Trophoblast cell (in vitro differentiated cells and primary cell): ENCODE data around the gene AUTS2.

Experiments used
- DNase-seq, 2 donors: peaks; one replicate each; pipeline ENCODE4 v3.0.0-alpha.2; 2016
- H2AFZ ChIP-seq: 2 replicates; pipeline ENCODE4 v1.6.1; 2013; ENCODE audit warnings: low read length, moderate library complexity, mild to moderate bottlenecking; ENCODE audit not compliant: insufficient read depth, poor library complexity
- H2AK5ac ChIP-seq: 2 replicates; pipeline ENCODE4 v1.6.1; 2013; ENCODE audit warnings: mild to moderate bottlenecking, low read length
- H2BK120ac ChIP-seq: 2 replicates; pipeline ENCODE4 v1.6.1; 2013; ENCODE audit warnings: low read length, mild to moderate bottlenecking, moderate library complexity; ENCODE audit not compliant: insufficient read depth, poor library complexity
- H2BK12ac ChIP-seq: 2 replicates; pipeline ENCODE4 v1.6.1; 2013; ENCODE audit warnings: mild to moderate bottlenecking, low read length, moderate library complexity
- H2BK5ac ChIP-seq: 2 replicates; pipeline ENCODE4 v1.6.1; 2013; ENCODE audit warnings: low read length, low read depth, moderate library complexity, mild to moderate bottlenecking; ENCODE audit not compliant: poor library complexity
- H3K14ac ChIP-seq: 2 replicates; pipeline ENCODE4 v1.6.1; 2013; ENCODE audit warnings: mild to moderate bottlenecking, low read length
- H3K18ac ChIP-seq: 2 replicates; pipeline ENCODE4 v1.6.1; 2013; ENCODE audit warnings: mild to moderate bottlenecking, low read length
- H3K23ac ChIP-seq: 2 replicates; pipeline ENCODE4 v1.6.1; 2013; ENCODE audit warnings: low read length
- H3K27ac ChIP-seq: 2 replicates; pipeline ENCODE4 v1.5.1; 2013; ENCODE audit warnings: low read depth, mild to moderate bottlenecking, inconsistent platforms, low read length, moderate library complexity
- H3K27me3 ChIP-seq: 2 replicates; pipeline ENCODE4 v1.6.1; 2013; ENCODE audit warnings: inconsistent platforms, mild to moderate bottlenecking, low read length, moderate library complexity; ENCODE audit not compliant: insufficient read depth
- H3K36me3 ChIP-seq, 2 experiments: 1 replicate in 1 of 2; 2 replicates in 1 of 2; pipeline ENCODE4 v1.6.1; 2013; ENCODE audit warnings: low read length in 2 of 2, mild to moderate bottlenecking in 2 of 2, moderate library complexity in 1 of 2; ENCODE audit not compliant: insufficient read depth in 2 of 2, control insufficient read depth in 1 of 2
- H3K4ac ChIP-seq: 2 replicates; pipeline ENCODE4 v1.6.1; 2013; ENCODE audit warnings: low read depth, mild to moderate bottlenecking, low read length, moderate library complexity
- H3K4me1 ChIP-seq, 2 experiments: 1 replicate in 1 of 2; 2 replicates in 1 of 2; pipeline ENCODE4 v1.6.1; 2013; ENCODE audit warnings: low read length in 2 of 2, mild to moderate bottlenecking in 2 of 2, moderate library complexity in 1 of 2; ENCODE audit not compliant: insufficient read depth in 2 of 2, control insufficient read depth in 1 of 2
- H3K4me2 ChIP-seq: 2 replicates; pipeline ENCODE4 v1.6.1; 2013; ENCODE audit warnings: inconsistent platforms, mild to moderate bottlenecking, low read length, moderate library complexity
- H3K4me3 ChIP-seq: 2 replicates; pipeline ENCODE4 v1.5.1; 2013; ENCODE audit warnings: mild to moderate bottlenecking, low read depth, low read length, inconsistent platforms
- H3K79me1 ChIP-seq: one replicate; pipeline ENCODE4 v1.6.1; 2013; ENCODE audit warnings: low read length
- H3K79me2 ChIP-seq: 2 replicates; pipeline ENCODE4 v1.6.1; 2013; ENCODE audit warnings: low read length, mild to moderate bottlenecking; ENCODE audit not compliant: control insufficient read depth, insufficient read depth, poor library complexity
- H3K9ac ChIP-seq: 2 replicates; pipeline ENCODE4 v1.6.1; 2013; ENCODE audit warnings: mild to moderate bottlenecking, low read length
- H3K9me3 ChIP-seq: 2 replicates; pipeline ENCODE4 v1.6.1; 2013; ENCODE audit warnings: low read depth, mild to moderate bottlenecking, control low read depth, inconsistent platforms, low read length; ENCODE audit not compliant: insufficient read depth
- H4K12ac ChIP-seq: 2 replicates; pipeline ENCODE4 v1.6.1; 2013; ENCODE audit warnings: low read depth, mild to moderate bottlenecking, low read length, moderate library complexity
- H4K8ac ChIP-seq: 2 replicates; pipeline ENCODE4 v1.6.1; 2013; ENCODE audit warnings: low read depth, mild to moderate bottlenecking, low read length, moderate library complexity
- H4K91ac ChIP-seq: one replicate; pipeline ENCODE4 v1.6.1; 2013; ENCODE audit warnings: low read depth, mild to moderate bottlenecking, low read length, moderate library complexity
- WGBS: extraction: QIAGEN DNeasy Blood & Tissue Kit; methylation state at CpG from one replicate; pipeline ENCODE4 v1.1.7; 2013; ENCODE audit warnings: missing lambda C conversion rate; ENCODE audit not compliant: insufficient read length, insufficient coverage; ENCODE audit errors: extremely low coverage; 5-methylcytosine and 5-hydroxymethylcytosine counted together

AUTS2 gene

DNA sequence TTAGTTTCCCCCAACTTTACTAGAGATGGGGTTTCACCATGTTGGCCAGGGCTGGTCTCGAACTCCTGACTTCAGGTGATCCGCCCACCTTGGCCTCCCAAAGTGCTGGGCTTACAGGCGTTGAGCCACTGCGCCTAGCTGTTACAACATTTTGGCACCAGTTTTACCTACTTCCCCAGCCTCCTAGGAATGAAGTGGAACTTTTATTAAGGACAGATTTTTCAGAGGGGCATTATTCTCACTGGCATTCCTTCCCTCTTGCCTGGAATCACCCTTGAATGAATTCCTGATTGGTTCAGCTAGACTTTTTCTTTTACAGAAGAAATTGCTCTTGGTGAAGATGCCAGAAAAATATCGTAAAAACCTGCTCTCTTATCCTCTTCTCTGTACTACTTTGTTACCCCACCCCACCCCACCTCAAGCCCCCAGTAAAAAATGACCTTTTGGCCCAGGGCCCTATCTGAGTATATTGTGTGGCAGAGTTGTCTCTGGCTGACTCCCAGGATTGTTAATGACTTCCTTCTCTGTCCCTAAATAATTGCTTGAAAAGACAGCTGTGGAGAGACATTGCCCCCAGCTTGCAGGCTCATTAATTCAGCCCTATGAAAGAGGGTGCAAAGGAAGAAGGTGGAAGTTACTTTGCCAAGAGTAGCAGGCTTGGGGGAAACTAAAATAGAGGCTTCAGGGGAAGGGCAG, 189.6 kb downstream of the AUTS2 start:
- H3K79me1 ChIP-seq = no peaks in the 10 kb centered on the region
- H2BK120ac ChIP-seq = no peak overlapping the region
- no peak overlapping the region for H4K8ac ChIP-seq
- H3K23ac ChIP-seq = no peak overlapping the region
- no peak overlapping the region for H4K91ac ChIP-seq
- H3K4me3 ChIP-seq = no peak overlapping the region
- no peaks in the 10 kb centered on the region for H3K36me3 ChIP-seq
- no peak for DNase-seq
- no peaks in the 10 kb centered on the region for H3K27me3 ChIP-seq
- no peak overlapping the region for H2AK5ac ChIP-seq
- no peak overlapping the region for H3K27ac ChIP-seq
- no peak overlapping the region for H2BK12ac ChIP-seq
- H2AFZ ChIP-seq = no peak overlapping the region
- H3K18ac ChIP-seq = no peak overlapping the region
- H3K4me1 ChIP-seq = peaks cover 3 to 6% of the 10 kb centered on the region in 2 experiments
- no peaks in the 10 kb centered on the region for H3K9me3 ChIP-seq
- no peak overlapping the region for H3K14ac ChIP-seq
- H3K4me2 ChIP-seq = no peak overlapping the region
- no peak overlapping the region for H2BK5ac ChIP-seq
- no CpG with 5 or more reads among the region's 5 CpGs for WGBS
- H4K12ac ChIP-seq = no peak overlapping the region
- H3K79me2 ChIP-seq = no peaks in the 10 kb centered on the region
- H3K4ac ChIP-seq = no peak overlapping the region
- no peak overlapping the region for H3K9ac ChIP-seq

DNA sequence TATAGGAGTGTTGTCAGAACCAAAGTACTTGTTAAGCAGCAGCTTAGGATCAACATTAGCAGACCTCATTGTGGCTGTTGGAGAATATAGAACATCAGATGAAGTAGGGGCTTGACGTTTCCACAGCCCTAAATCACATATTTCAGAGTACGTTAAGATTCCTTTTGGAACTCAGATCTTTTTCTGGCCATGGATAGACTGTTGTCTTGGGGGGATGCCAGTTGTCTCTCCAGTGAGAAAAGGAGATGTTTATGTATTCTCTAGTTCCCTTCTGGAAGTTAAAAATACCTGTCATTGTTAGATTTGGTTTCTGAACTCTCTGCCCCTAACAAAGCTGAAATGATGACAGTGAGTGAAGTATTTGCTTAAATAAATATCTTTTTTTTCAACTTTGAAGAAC, 191.3 kb downstream of the AUTS2 start:
- Histone ChIP-seq H3K79me2 (no peaks in the 10 kb centered on the region), H3K79me1 (no peaks in the 10 kb centered on the region), H3K36me3 (no peaks in the 10 kb centered on the region), H3K27me3 (no peaks in the 10 kb centered on the region), H3K14ac (no peak overlapping the region), H2AFZ (no peak overlapping the region), H3K4ac (no peak overlapping the region), H3K9ac (no peak overlapping the region), H2BK12ac (no peak overlapping the region), H3K23ac (no peak overlapping the region), H3K4me3 (no peak overlapping the region), H2BK120ac (no peak overlapping the region), H2AK5ac (no peak overlapping the region), H3K9me3 (no peaks in the 10 kb centered on the region), H3K4me1 (peaks cover 3 to 6% of the 10 kb centered on the region in 2 experiments), H4K91ac (no peak overlapping the region), H4K8ac (no peak overlapping the region), H2BK5ac (no peak overlapping the region), H3K18ac (no peak overlapping the region), H3K4me2 (no peak overlapping the region), H3K27ac (no peak overlapping the region), H4K12ac (no peak overlapping the region)
- WGBS = no CpG with 5 or more reads among the region's 2 CpGs
- DNase-seq = no peak

DNA sequence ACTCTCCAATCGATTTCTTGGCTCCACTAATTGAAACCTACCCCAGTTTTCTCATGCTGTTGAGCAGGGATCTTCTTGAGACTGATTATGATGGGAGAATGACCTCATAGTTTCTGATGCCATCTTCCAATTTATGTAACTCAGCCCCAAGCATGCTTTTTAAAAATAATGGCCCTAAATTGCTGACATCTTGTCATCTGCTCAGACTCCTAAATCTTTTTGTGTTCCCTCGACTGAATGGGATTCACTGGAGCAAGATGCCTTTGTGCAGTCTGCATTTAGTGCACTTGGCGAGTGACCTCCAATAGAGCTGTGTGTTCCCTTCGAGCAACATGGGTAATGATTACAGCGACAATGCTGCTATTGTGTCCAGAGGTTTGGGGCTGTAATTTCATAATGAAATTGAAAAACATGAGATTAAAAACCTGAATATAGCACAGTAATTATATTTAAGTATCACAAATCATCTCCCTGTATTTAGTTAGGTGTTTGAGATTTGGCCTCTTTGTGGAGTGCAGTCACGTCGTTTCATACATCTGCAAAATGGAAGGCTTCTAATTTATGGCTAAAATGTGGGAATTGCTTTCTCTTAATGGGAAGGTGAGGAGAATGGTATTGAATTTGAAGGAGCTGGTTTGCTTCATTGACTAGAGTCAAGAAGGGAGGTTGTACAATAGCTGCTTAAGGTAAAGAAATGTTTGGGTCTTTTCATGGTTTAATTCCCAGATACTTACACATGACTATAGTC, 192.9 kb downstream of the AUTS2 start:
- H3K36me3 ChIP-seq = no peaks in the 10 kb centered on the region
- H2BK120ac ChIP-seq = no peak overlapping the region
- H4K8ac ChIP-seq = no peak overlapping the region
- no peak overlapping the region for H2BK5ac ChIP-seq
- H3K79me1 ChIP-seq = no peaks in the 10 kb centered on the region
- H3K27me3 ChIP-seq = no peaks in the 10 kb centered on the region
- H3K14ac ChIP-seq = no peak overlapping the region
- H3K9me3 ChIP-seq = no peaks in the 10 kb centered on the region
- no peak overlapping the region for H2BK12ac ChIP-seq
- no peaks in the 10 kb centered on the region for H3K79me2 ChIP-seq
- H4K91ac ChIP-seq = no peak overlapping the region
- DNase-seq = no peak
- no peak overlapping the region for H2AFZ ChIP-seq
- H3K4me1 ChIP-seq = peaks cover 3 to 6% of the 10 kb centered on the region in 2 experiments
- H2AK5ac ChIP-seq = no peak overlapping the region
- H3K4me2 ChIP-seq = no peak overlapping the region
- H3K4ac ChIP-seq = no peak overlapping the region
- H3K9ac ChIP-seq = no peak overlapping the region
- no peak overlapping the region for H3K18ac ChIP-seq
- H4K12ac ChIP-seq = no peak overlapping the region
- WGBS = no CpG with 5 or more reads among the region's 7 CpGs
- H3K27ac ChIP-seq = no peak overlapping the region
- H3K4me3 ChIP-seq = no peak overlapping the region
- H3K23ac ChIP-seq = no peak overlapping the region

DNA sequence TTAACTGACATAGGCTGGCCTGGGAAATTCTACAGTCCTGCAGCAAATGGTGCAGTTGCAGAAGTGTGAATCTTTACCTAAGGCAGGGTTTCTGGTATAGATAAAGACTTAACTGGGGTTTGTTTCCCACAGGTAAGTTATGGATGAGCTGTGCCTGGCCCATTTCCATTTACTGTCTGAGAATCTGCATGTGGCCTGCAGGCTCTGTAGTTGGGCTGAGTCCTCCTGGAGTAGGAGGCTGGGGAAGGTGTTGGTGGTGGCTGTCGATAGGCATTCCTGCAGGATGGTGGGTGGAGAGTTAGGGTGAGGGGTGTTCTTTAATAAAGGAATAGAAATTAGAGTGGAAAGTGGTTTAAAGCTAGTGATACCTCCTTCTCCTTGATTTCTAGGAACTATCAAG, 193.5 kb downstream of the AUTS2 start:
- no peaks in the 10 kb centered on the region for H3K9me3 ChIP-seq
- no peak overlapping the region for H3K18ac ChIP-seq
- no peak overlapping the region for H2BK5ac ChIP-seq
- no peak overlapping the region for H4K91ac ChIP-seq
- no peaks in the 10 kb centered on the region for H3K27me3 ChIP-seq
- H3K23ac ChIP-seq = no peak overlapping the region
- H3K9ac ChIP-seq = no peak overlapping the region
- no peaks in the 10 kb centered on the region for H3K79me1 ChIP-seq
- H3K4me2 ChIP-seq = no peak overlapping the region
- no peak overlapping the region for H3K27ac ChIP-seq
- no peak overlapping the region for H2AFZ ChIP-seq
- DNase-seq = no peak
- no peaks in the 10 kb centered on the region for H3K36me3 ChIP-seq
- no peak overlapping the region for H3K4me3 ChIP-seq
- H2AK5ac ChIP-seq = no peak overlapping the region
- H4K12ac ChIP-seq = no peak overlapping the region
- peaks cover 3 to 6% of the 10 kb centered on the region in 2 experiments for H3K4me1 ChIP-seq
- no peak overlapping the region for H2BK120ac ChIP-seq
- no peak overlapping the region for H3K4ac ChIP-seq
- H4K8ac ChIP-seq = no peak overlapping the region
- no peaks in the 10 kb centered on the region for H3K79me2 ChIP-seq
- H3K14ac ChIP-seq = no peak overlapping the region
- no CpG with 5 or more reads among the region's 1 CpG for WGBS
- H2BK12ac ChIP-seq = no peak overlapping the region
